HG02642 (cell line): Measurements from ENCODE around the gene VN1R5.
"Not testable (repeated sequence)": the region's sequence is repeated elsewhere in the genome, so short reads cannot be mapped to it uniquely, and the experiment has no call there.

Source experiments
- ATAC-seq: cut with Tn5 transposase; IDR thresholded peaks from one replicate; pipeline ENCODE4 v1.9.1; 2021; ENCODE audit warnings: mild to moderate bottlenecking; ENCODE audit not compliant: unreplicated experiment, poor library complexity

VN1R5 gene

GRCh38 chr1:247270003-247270402 is 14.1 kb downstream of the VN1R5 start:
- ATAC-seq: no peak

DNA sequence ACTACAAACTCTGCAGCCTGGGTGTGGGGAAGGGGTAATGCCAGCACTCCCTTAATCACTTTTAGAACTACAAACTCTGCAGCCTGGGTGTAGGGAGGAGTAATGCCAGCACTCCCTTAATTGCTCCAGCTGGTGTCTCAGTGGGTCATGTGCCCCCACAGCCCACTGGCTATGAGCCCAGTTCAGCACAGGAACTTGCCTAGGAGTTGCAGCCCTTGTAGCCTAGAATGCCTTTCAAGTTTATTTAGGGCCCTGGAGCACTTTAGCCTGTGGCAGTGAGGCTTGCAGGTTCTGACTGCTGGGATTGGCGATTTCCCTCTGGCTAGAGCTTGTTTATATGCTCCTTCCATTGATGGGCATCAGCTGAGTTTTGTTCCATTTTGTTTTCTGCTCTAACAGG is 17.1 kb downstream of the VN1R5 start:
- no peak for ATAC-seq

DNA sequence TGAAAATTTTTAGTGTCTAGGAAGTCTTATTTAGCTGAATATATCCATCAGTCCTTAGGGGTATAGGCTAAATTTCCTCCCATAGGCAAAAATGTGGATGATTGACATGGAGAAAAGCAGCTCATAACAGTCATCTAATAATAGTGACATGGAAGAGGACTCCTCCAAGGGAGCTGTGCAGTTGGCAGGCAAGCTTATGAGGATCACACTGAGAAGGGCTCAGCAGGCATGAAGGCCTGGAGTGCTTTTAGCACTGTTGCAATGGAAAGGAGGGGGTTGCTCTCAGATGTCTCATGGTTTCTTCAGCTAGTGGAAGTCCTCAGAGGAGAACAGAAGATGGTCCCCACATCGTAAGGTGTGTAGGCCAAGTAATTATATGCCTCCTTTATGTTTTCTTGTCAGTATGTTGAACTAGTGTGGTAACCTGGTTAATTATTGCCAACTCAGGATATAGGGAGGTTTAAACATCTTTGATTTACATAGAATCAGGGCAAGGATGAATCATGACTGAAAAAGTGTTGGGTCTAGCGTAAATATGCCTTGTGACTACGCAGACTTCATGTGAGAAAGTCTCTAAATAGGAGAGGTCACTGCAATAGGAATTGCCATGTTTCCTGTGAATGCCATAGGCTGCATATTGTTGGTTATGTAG is 18.9 kb downstream of the VN1R5 start:
- no peak for ATAC-seq

DNA sequence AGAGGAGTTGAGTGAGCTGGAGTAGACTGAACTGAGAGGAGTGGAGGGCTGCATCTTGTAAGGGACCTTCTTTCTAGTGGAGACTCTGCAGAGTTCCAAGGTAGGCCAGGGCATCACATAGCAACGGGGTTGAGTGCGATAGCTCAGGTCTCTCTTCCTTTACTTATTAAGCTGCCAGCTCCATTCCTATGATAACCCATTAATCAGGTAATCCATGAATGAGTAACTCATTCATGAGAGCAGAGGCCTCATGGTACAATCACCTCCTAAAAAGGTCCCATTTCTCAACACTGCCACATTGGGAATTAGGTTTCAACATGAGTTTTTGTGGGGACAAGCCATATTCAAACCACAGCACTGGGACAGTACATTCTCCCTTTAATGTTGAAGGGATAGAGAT is 21.3 kb downstream of the VN1R5 start:
- no peak for ATAC-seq

GRCh38 chr1:247281001-247281574 is 25.2 kb downstream of the VN1R5 start:
- no peak for ATAC-seq

- no peak for ATAC-seq
Measured at GRCh38 chr1:247286134-247286670, 30.3 kb downstream of the VN1R5 start.

DNA sequence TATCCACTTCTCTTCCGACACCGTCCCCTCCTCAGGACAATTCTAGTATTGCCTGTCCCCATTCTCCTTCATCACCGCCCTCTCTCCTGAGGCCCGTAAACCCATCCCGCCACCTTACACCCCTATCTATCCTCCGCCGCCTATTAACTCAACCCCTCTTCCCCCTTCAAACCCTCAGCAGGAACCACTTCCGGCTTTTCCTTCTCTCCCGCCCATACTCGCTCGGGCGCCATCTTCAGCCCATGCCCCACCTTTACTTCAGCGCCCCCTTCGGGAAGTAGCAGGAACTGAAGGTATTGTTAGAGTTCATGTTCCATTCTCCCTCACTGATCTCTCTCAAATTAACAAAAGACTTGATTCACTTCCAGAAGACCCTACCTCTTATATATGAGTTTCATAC is 31.6 kb downstream of the VN1R5 start:
- no peak for ATAC-seq

DNA sequence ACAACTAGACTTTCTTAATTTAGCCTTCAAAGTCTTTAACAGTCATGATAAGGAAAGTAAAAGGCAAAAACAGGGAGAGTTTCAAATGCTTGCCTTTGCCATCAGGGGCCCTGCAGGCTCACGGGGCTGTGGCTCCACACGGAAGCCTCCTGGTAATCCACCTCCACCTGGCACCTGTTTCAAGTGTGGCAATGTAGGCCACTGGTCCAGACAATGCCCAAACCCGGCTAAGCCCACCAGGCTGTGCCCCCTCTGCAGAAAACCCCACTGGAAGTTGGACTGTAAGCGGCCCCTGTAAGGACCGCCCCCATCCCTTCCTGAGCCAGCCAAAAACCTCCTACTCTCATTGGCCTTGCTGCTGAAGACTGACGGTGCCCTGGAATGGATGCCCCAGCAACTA is 32.5 kb downstream of the VN1R5 start:
- ATAC-seq: no peak

GRCh38 chr1:247289274-247289892 is 33.5 kb downstream of the VN1R5 start:
- not testable (repeated sequence) for ATAC-seq

GRCh38 chr1:247290576-247290975 is 34.7 kb downstream of the VN1R5 start:
- ATAC-seq: no peak

GRCh38 chr1:247291161-247291560 is 35.3 kb downstream of the VN1R5 start:
- ATAC-seq: no peak

DNA sequence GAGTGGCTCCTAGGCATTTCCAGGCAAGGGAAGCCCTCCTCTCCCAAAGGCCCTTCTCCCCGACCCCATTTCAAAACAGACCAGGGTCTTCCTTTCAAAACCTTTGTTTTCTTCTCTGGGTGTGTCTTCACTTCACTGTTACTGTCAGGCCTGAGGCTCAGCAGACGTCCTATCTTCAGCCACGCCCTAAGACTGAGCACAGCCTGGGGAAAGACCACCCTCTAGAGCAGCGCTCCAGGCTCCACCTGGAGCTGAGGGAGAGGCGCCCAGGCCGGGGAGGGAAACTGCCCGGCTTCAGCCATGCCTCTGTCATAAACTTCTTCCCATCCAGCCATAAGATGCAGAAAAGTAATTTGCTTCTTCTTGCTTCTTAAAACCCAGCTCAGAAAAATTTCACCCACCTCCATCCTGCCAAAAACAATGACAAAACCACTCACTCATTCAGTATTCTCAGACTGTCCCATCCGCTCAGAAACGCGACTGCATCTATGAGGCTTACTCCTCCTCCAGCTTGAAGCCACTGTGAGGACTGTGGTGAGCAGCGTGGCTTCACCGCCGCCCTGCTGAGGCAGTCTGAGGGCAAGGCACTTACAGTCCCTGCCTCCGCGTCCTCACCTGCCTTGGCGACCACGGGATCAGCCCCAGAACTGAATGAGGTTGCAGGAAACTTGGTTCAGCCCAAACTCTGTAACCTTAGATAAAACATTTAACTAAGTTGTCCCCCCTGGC is 36.1 kb downstream of the VN1R5 start:
- no peak for ATAC-seq

GRCh38 chr1:247293047-247293446 is 37.2 kb downstream of the VN1R5 start:
- ATAC-seq: no peak

GRCh38 chr1:247294282-247294681 is 38.4 kb downstream of the VN1R5 start:
- ATAC-seq: no peak

DNA sequence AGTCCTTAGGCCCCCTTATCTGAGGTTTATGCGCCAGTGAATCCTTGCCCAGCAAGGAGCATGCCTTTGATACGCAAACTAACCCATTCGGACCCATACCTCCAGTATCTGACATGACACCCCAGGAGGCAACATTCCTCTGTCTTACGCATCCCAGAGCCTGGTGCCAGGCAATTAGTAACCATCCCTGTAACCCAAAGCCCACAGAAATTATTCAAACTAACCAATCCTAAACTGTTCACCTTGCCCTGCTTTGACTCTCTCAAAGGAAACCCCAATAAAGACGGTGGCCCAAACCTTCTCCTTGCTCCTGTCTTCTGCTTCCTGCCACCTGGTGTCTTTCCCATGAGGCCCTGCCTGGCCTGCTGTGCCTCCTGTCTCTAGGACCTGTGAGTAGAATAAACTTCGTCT is 39.4 kb downstream of the VN1R5 start:
- ATAC-seq: no peak

GRCh38 chr1:247295746-247296145 is 39.9 kb downstream of the VN1R5 start:
- no peak for ATAC-seq

DNA sequence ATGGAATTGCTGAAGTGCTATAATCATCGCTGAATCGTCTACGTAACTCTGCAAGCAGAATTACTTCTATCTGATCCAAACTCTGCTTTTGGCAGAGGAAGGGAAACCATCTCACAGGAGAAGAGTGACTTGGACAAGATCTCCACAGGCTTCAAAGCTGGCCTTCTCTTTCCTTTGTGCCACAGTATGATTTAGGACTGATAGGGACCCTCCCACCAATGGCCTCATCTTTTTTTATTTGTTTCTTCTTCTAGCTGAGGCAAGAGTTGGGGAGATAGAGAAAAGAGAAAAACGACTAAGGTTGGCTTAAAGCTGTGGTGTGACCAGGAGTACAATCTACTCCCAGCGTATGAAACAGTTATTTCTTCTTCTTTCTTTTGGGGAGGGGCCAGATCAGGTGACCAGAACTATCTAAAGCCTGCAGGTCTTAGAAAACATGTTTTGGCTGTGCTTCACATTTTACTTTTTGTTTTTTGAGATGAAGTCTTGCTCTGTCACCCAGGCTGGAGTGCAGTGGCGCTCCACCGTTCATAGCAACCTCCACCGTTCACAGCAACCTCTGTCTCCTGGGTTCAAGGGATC is 40.8 kb downstream of the VN1R5 start:
- no peak for ATAC-seq

DNA sequence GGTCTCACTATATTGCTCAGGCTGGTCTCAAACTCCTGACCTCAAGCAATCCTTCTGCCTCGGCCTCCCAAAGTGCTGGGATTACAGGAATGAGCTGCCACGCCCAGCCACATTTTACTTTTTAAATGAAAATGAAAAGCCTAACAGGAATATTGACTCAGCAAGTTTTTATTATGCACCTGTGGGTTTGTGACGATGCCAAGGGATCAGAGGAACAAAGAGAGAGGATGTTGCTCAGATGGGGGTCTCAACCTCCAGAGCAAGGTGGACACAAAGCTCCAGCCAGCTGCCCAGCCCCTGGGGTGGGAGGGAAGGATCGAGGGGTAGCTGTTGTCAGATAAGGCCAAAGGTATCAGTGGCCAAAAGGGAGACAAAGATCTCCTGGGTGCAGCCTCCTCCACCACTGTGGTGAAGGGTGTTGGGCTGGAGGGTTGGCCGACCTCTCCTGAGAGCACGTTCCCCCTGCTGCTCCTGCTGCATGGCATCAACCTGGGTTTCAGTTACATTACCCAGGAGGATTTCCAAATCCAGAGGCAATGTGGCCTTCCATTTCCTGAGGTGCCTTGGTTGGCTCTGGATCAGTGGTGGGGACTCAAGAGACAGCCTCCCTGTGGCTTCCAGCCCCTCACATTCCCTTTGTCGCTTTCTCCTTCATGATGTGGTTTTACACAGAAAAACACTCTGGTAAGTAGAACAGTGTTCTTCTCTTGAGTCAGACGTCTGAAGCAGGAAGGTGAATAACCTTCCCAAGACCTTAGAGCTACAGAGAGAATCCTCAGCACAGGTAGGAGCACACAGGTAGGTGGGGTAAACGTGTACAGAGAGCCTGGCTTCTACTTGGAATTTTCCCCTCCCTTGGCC is 41.6 kb downstream of the VN1R5 start:
- no peak for ATAC-seq

DNA sequence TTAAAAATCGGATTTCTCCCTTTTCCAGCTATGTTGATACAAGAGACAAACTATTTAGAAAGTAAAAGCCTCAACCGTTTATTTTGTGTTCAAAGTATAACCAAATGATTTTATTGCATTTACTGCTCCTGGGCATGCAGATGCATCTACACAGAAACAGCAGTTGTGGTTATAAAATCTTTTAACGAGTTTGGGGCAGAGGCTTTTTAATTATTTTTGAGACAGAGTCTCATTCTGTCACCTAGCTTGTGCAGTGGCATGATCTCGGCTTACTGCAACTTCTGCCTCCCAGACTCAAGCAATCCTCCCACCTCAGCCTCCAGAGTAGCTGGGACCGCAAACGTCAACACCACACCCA is 42.2 kb downstream of the VN1R5 start:
- ATAC-seq: no peak

DNA sequence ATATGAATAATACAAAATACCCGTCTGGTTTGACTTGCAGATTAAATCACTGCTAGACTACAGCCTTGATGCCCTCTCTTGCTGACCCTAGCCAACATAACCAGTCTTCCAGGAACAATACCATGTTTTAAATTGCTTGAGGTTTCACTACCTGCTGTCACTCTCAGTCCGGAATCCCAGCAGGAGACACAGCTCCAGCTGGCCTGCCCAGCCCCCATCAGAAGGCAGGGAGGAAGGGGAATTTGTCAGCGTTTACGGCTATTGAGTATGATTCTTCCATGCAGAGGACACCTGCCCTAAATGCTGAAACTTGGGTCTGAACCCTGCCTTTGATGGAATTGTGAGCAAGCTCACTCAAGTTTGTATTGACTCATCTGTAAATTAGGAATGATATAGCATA is 42.8 kb downstream of the VN1R5 start:
- ATAC-seq: no peak
